Measurements from ENCODE around the gene OR10A6.

The OR10A6 gene

DNA sequence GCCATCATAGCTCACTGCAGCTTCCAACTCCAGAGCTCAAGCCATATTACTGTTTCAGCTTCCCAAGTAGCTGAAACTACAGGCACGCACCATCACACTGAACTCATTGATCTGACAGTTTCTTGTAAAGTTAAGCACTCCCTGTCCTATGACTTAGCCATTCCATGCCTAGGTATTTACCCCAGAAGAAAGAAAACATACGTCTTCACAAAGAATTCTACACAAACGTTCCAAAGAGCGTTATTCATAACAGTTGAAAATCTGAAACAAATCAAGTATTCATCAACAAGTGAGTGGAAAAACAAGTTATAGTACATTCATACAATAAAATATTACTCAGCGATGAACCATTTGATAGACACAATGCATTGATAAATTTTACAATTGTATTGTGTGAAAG, 41.9 kb upstream of the OR10A6 start:
- H3K79me2 ChIP-seq (ENCODE audit: insufficient read depth, low read length): no peaks in the 10 kb centered on the region
- no peak overlapping the region for H2AFZ ChIP-seq (ENCODE audit: low read depth, low read length)
- no peak overlapping the region for H3K4me3 ChIP-seq (ENCODE audit: low read depth in 1 of 2, low read length in 2 of 2)
- TF ChIP-seq, protein P1, sequence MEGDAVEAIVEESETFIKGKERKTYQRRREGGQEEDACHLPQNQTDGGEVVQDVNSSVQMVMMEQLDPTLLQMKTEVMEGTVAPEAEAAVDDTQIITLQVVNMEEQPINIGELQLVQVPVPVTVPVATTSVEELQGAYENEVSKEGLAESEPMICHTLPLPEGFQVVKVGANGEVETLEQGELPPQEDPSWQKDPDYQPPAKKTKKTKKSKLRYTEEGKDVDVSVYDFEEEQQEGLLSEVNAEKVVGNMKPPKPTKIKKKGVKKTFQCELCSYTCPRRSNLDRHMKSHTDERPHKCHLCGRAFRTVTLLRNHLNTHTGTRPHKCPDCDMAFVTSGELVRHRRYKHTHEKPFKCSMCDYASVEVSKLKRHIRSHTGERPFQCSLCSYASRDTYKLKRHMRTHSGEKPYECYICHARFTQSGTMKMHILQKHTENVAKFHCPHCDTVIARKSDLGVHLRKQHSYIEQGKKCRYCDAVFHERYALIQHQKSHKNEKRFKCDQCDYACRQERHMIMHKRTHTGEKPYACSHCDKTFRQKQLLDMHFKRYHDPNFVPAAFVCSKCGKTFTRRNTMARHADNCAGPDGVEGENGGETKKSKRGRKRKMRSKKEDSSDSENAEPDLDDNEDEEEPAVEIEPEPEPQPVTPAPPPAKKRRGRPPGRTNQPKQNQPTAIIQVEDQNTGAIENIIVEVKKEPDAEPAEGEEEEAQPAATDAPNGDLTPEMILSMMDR (IDR thresholded peaks at IDR 0.05; ENCODE audit: borderline replicate concordance, extremely low read depth, low read length, poor library complexity, severe bottlenecking): no peak
- TF ChIP-seq EZH2 (IDR thresholded peaks at IDR 0.05; ENCODE audit: borderline replicate concordance, low read depth, low read length, severe bottlenecking): no peak
- H4K20me1 ChIP-seq (ENCODE audit: insufficient read depth, low read length): peaks cover 2% of the 10 kb centered on the region; the same call in 1 of the 2 replicates
- H3K27ac ChIP-seq (ENCODE audit: low read length): no peak overlapping the region
- H3K4me1 ChIP-seq (ENCODE audit: insufficient read depth, low read length): no peaks in the 10 kb centered on the region
- H3K9ac ChIP-seq (ENCODE audit: low read depth, low read length): no peak overlapping the region
- DNase-seq (no peak), ATAC-seq (ENCODE audit: insufficient read depth, low read depth) (no peak)
- H3K9me3 ChIP-seq (ENCODE audit: insufficient read depth, low read length, severe bottlenecking): no peaks in the 10 kb centered on the region
- peaks cover 6% of the 10 kb centered on the region for H3K27me3 ChIP-seq (ENCODE audit: insufficient read depth, low read length, poor library complexity)
- no peaks in the 10 kb centered on the region for H3K36me3 ChIP-seq (ENCODE audit: insufficient read depth, low read length)
- no peak overlapping the region for H3K4me2 ChIP-seq (ENCODE audit: insufficient read depth, low read length)

DNA sequence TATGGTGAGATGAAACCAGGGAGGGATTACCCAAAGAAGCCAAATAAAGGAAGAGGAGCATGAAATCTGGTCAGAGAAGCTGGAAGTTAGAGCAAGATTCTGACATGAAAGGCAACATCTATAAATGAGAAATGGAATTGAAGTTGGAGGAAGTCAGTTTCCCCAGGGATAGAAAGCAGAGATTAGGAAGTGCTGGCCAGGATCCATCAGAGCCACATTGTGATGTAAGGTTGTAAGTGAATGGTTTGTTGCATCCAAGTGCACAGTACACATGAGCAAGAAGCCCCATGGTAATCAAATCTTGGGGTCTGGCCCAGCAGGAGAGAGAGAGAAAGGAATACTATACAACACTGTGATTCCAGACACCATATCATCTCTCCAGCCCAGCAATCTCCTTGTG, 40.8 kb upstream of the OR10A6 start:
- H3K4me3 ChIP-seq (ENCODE audit: low read depth in 1 of 2, low read length in 2 of 2): no peak overlapping the region
- H3K4me2 ChIP-seq (ENCODE audit: insufficient read depth, low read length): no peak overlapping the region
- H3K9ac ChIP-seq (ENCODE audit: low read depth, low read length): no peak overlapping the region
- H3K27me3 ChIP-seq (ENCODE audit: insufficient read depth, low read length, poor library complexity): peaks cover 14% of the 10 kb centered on the region
- no peak overlapping the region for H2AFZ ChIP-seq (ENCODE audit: low read depth, low read length)
- H3K9me3 ChIP-seq (ENCODE audit: insufficient read depth, low read length, severe bottlenecking): no peaks in the 10 kb centered on the region
- no peak overlapping the region for H3K27ac ChIP-seq (ENCODE audit: low read length)
- ATAC-seq (ENCODE audit: insufficient read depth, low read depth) (no peak), DNase-seq (no peak)
- TF ChIP-seq, protein P1 (IDR thresholded peaks at IDR 0.05; ENCODE audit: borderline replicate concordance, extremely low read depth, low read length, poor library complexity, severe bottlenecking): no peak
- TF ChIP-seq EZH2 (IDR thresholded peaks at IDR 0.05; ENCODE audit: borderline replicate concordance, low read depth, low read length, severe bottlenecking): no peak
- H4K20me1 ChIP-seq (ENCODE audit: insufficient read depth, low read length): peaks cover 2% of the 10 kb centered on the region; the same call in 1 of the 2 replicates
- no peaks in the 10 kb centered on the region for H3K4me1 ChIP-seq (ENCODE audit: insufficient read depth, low read length)
- no peaks in the 10 kb centered on the region for H3K79me2 ChIP-seq (ENCODE audit: insufficient read depth, low read length)
- no peaks in the 10 kb centered on the region for H3K36me3 ChIP-seq (ENCODE audit: insufficient read depth, low read length)

DNA sequence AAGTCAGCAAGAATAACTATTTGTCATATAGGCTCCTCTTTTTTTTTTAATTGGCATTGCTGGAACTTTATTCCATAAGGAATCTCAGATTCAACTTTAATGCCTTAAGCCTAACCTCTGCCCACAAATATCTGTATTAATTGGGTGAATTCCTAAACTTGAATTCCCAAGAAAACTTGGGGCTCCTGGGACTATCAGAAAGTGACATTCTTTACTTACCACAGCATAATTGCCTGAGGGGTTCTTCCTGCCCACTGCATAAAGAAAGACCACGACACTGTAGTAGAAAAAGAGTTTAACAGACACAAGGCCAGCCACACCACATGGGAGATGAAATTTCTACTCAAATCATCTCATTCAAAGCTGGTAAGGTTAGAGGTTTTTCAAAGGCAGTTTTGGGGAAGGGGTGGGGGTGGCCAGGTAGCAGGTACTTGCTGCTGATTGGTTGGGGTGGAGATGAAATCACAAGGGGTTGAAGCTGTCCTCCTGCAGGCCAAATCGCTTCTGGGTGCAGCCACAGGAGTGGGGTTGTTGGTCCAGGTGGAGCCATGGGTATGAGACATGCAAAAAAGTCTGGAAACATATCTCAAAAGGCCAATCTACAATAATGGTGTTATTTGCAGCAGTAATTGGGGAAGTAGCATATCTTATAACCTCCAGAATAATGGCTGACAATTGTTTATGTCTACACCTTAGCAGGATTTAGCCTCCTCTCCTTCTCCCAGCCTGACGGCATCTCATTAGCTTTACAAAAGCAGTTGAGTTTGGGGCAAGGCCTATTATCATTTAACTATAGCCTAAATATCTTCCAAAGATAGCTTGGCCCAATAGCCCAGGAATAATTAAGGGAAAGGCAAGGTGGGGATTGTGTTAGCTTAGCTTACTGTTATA, 38.9 kb upstream of the OR10A6 start:
- Histone ChIP-seq H3K27me3 (ENCODE audit: insufficient read depth, low read length, poor library complexity) (peaks cover 21% of the 10 kb centered on the region), H3K36me3 (ENCODE audit: insufficient read depth, low read length) (no peaks in the 10 kb centered on the region), H4K20me1 (ENCODE audit: insufficient read depth, low read length) (peaks cover 2% of the 10 kb centered on the region; the same call in 1 of the 2 replicates), H3K79me2 (ENCODE audit: insufficient read depth, low read length) (no peaks in the 10 kb centered on the region), H2AFZ (ENCODE audit: low read depth, low read length) (no peak overlapping the region), H3K27ac (ENCODE audit: low read length) (no peak overlapping the region), H3K4me2 (ENCODE audit: insufficient read depth, low read length) (no peak overlapping the region), H3K4me3 (ENCODE audit: low read depth in 1 of 2, low read length in 2 of 2) (no peak overlapping the region), H3K4me1 (ENCODE audit: insufficient read depth, low read length) (no peaks in the 10 kb centered on the region), H3K9ac (ENCODE audit: low read depth, low read length) (no peak overlapping the region), H3K9me3 (ENCODE audit: insufficient read depth, low read length, severe bottlenecking) (no peaks in the 10 kb centered on the region)
- DNase-seq (no peak), ATAC-seq (ENCODE audit: insufficient read depth, low read depth) (no peak)
- no peak for TF ChIP-seq EZH2 (IDR thresholded peaks at IDR 0.05; ENCODE audit: borderline replicate concordance, low read depth, low read length, severe bottlenecking)
- TF ChIP-seq, protein P1 (IDR thresholded peaks at IDR 0.05; ENCODE audit: borderline replicate concordance, extremely low read depth, low read length, poor library complexity, severe bottlenecking): no peak

Data from DND-41 (cell line).